ENCODE results near the gene KRTCAP2. TPM values are rescaled to one million over a fixed set of nuclear protein-coding genes. Genes with fewer than 3 reads are reported as not detected.

Gene KRTCAP2
- total RNA-seq, 2 experiments from 2014 or later = 125 to 300 TPM

DNA sequence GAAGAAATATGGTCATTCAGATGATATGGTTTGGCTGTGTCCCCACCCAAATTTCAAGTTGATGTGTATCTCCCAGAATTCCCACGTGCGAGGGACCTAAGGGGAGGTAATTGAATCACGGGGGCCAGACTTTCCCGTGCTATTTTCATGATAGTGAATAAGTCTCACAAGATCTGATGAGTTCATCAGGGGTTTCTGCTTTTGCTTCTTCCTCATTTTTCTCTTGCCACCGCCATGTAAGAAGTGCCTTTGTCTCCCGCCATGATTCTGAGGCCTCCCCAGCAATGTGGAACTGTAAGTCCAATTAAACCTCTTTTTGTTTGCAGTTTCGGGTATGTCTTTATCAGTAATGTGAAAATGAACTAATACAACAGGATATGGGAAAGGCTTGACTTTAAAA is 31.4 kb downstream of the KRTCAP2 start:
- no peak for ATAC-seq
- ChIA-PET CTCF (interaction anchor here (0.6 to 2.3 kb wide), 3 partner anchors 11 to 50 kb away, joined by 3 to 10 read pairs (median 5); no protein-coding TSS in a partner anchor), POLR2A (no interaction called here)
- Mint-ChIP-seq H3K27ac (no peak overlapping the region), H3K27me3 (peaks cover 3% of the 10 kb centered on the region), H3K4me3 (no peak overlapping the region), H3K36me3 (ENCODE audit: low read depth) (peaks cover 26% of the 10 kb centered on the region), H3K4me1 (peaks cover 27% of the 10 kb centered on the region), H3K9me3 (ENCODE audit: low read depth) (no peaks in the 10 kb centered on the region)
- intact Hi-C loops (cut with DNase I, micrococcal nuclease) = loop anchor here in 1 of 2 experiments (2.0 kb wide), 1 partner anchor 31 kb away; the partner anchor contains the start of genes KRTCAP2 and TRIM46
- DNase-seq = no peak

DNA sequence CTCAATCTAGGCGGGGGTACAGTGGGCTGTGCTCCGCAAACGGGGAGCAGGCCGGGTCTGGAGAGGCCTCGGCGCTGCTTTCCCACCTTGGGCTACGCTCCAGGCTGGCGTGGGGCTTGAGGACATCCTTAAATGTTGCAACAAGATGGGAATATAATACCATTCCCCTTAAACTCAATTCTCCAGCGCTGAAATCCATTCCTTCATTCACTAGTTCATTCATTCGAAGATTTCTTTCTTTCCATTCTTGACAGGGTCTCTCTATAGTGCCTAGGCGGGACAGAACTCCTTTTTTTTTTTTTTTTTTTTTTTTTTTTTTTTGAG is 32.5 kb downstream of the KRTCAP2 start:
- Mint-ChIP-seq H3K27ac (peak overlapping the region; percentile 90), H3K4me1 (peaks cover 29% of the 10 kb centered on the region), H3K9me3 (ENCODE audit: low read depth) (no peaks in the 10 kb centered on the region), H3K27me3 (peaks cover 2% of the 10 kb centered on the region), H3K4me3 (peak overlapping the region; percentile 91), H3K36me3 (ENCODE audit: low read depth) (peaks cover 30% of the 10 kb centered on the region)
- DNase-seq (no peak), ATAC-seq (no peak)
- CTCF ChIA-PET = interaction anchor here (0.7 to 2.0 kb wide), 4 partner anchors 27 to 918 kb away, joined by 3 to 7 read pairs (median 5); partner anchors contain the start of gene KRTCAP2
- intact Hi-C loops (cut with DNase I, micrococcal nuclease) = loop anchor here (1.0 to 2.0 kb wide), 3 partner anchors 32 to 55 kb away; partner anchors contain the start of genes KRTCAP2 (in 2 of the 2) and TRIM46 (in 2 of the 2)
- POLR2A ChIA-PET = interaction anchor here (0.6 to 0.7 kb wide), 2 partner anchors 35 to 167 kb away, joined by 3 to 4 read pairs; no protein-coding TSS in a partner anchor

DNA sequence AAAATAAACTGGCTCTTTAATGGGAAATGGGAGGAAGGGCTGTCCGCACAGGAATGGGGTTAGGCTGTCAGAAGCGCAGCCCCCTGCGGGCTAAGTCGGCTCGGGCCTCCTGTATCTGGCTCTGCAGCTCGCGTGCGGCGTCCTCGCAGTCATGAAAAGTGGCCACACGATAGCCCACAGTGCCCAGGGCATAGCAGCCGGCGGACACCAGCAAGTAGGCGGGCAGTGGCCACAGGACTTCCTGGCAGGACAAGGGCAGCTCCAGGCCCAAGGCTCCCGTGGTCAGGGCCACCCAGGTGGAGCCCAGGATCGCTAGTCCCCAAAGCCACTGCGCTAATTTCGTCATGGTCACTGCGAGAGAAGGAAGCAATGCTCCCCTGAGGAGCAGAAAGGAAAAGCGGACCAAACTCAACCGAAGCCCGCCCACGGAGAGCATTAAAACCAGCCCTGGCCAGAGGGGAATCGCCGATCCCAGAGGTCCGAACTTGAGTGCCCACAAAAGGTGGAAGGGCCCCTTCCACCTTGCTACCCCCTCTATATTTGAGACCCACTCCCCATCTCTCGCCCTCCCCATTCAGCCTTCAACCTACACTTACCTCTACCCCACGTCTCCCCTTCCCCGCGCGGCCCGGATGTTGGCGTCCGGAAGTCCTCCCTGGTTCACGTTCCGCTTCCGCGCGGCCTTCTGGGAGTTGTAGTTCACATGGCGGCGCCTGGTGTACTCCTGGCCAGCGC is 33.0 kb downstream of the KRTCAP2 start, which contains the start of gene DPM3:
DPM3 (minus strand) TSS at position 637 of the 735 bp plus-strand sequence; CDS start at position 346, 291 bp downstream.
- intact Hi-C loops (cut with DNase I, micrococcal nuclease) = loop anchor here (1.0 to 5.0 kb wide), 8 partner anchors 33 to 918 kb away; partner anchors contain the start of genes KRTCAP2 (in 2 of the 2), TRIM46 (in 2 of the 2), GON4L (in 1 of the 2) and PBXIP1 (in 1 of the 2)
- POLR2A ChIA-PET = interaction anchor here (0.6 kb wide), 1 partner anchor 35 kb away, joined by 3 read pairs; no protein-coding TSS in a partner anchor
- DNase-seq (peak; percentile 96), ATAC-seq (peak; percentile 82)
- Mint-ChIP-seq H3K4me3 (peak within 1 kb of the TSS; percentile 91), H3K36me3 (ENCODE audit: low read depth) (peaks cover 33% of the 10 kb centered on the region), H3K27ac (peak within 1 kb of the TSS; percentile 90), H3K27me3 (no peaks in the 10 kb centered on the region), H3K4me1 (peaks cover 31% of the 10 kb centered on the region), H3K9me3 (ENCODE audit: low read depth) (no peaks in the 10 kb centered on the region)
- CTCF ChIA-PET = interaction anchor here (0.7 to 2.0 kb wide), 6 partner anchors 28 to 1321 kb away, joined by 3 to 7 read pairs (median 4); partner anchors contain the start of gene KRTCAP2

DNA sequence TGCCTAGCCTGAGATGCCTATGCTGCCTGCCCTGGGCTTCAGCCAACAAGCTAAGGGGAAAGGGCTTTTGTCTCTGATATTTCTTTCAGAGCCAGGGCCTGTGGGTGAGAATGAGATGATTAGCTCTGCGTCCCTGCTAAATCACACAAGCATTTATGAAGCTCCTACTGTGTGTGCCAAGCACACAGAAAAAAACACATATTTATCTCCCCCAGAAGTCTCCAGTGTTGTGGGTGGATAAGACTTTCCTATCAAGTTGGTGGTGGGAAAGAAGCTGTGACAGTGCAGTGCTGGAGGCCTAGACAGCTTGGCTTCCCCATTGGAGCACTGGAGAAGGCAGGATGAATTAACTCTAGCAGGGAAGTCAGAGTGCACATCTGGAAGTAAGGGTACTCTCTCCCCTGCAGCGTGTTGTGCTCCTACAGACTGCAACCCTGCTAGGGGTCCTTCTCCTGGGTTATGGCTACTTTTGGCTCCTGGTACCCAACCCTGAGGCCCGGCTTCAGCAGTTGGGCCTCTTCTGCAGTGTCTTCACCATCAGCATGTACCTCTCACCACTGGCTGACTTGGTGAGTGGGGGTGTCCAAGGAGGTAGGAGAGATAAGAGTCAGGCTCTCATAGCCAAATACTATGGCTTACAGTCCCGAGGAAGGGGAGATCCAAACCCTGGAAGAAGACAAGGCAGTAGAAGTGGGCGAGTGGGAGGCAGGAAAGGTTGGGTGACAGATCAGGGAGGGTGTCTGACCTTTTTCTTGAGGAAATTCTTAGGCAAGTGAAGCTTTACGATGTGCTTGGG is 35.8 kb downstream of the KRTCAP2 start:
- no peaks in the 10 kb centered on the region for H3K9me3 Mint-ChIP-seq (ENCODE audit: low read depth)
- H3K4me3 Mint-ChIP-seq = peak overlapping the region; percentile 96
- H3K4me1 Mint-ChIP-seq = peaks cover 37% of the 10 kb centered on the region
- intact Hi-C loops (cut with DNase I, micrococcal nuclease) = loop anchor here in 1 of 2 experiments (5.0 kb wide), 5 partner anchors 180 to 915 kb away; partner anchors contain the start of genes GON4L, PBXIP1, RUSC1 and SYT11
- no peak for ATAC-seq
- DNase-seq = no peak
- ChIA-PET CTCF (interaction anchor here (0.6 to 3.7 kb wide), 7 partner anchors 36 to 138 kb away, joined by 3 to 28 read pairs (median 4); partner anchors contain the start of genes KRTCAP2 and TRIM46), POLR2A (no interaction called here)
- peak overlapping the region; percentile 97 for H3K27ac Mint-ChIP-seq
- peaks cover 34% of the 10 kb centered on the region for H3K36me3 Mint-ChIP-seq (ENCODE audit: low read depth)
- H3K27me3 Mint-ChIP-seq = no peaks in the 10 kb centered on the region

DNA sequence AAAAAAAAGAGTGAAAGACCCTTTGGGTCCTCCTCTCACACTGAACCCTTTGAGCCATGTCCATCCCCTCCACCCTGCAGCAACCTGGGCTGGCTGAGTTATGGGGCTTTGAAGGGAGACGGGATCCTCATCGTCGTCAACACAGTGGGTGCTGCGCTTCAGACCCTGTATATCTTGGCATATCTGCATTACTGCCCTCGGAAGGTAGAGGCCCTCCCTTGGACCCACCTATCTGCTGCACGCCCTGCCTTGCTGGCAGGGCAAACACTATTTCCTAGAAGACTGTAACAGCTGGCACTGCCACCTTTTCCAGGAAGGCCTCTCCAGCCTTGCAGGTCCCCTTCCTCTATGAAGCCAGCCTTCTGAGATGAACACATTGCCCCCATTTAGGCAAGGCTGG is 36.4 kb downstream of the KRTCAP2 start:
- CTCF ChIA-PET = interaction anchor here (0.6 to 3.7 kb wide), 5 partner anchors 36 to 138 kb away, joined by 3 to 28 read pairs (median 3); partner anchors contain the start of genes KRTCAP2 and TRIM46
- intact Hi-C loops (cut with DNase I, micrococcal nuclease) = loop anchor here in 1 of 2 experiments (5.0 kb wide), 5 partner anchors 179 to 914 kb away; partner anchors contain the start of genes GON4L, PBXIP1, RUSC1 and SYT11
- Mint-ChIP-seq H3K4me3 (peak overlapping the region; percentile 96), H3K4me1 (peaks cover 37% of the 10 kb centered on the region), H3K36me3 (ENCODE audit: low read depth) (peaks cover 34% of the 10 kb centered on the region), H3K9me3 (ENCODE audit: low read depth) (no peaks in the 10 kb centered on the region), H3K27ac (peak overlapping the region; percentile 97), H3K27me3 (no peaks in the 10 kb centered on the region)
- DNase-seq (peak; percentile 30), ATAC-seq (no peak)
- POLR2A ChIA-PET = interaction anchor here (1.4 kb wide), 1 partner anchor 36 kb away, joined by 5 read pairs; the partner anchor contains the start of gene KRTCAP2

DNA sequence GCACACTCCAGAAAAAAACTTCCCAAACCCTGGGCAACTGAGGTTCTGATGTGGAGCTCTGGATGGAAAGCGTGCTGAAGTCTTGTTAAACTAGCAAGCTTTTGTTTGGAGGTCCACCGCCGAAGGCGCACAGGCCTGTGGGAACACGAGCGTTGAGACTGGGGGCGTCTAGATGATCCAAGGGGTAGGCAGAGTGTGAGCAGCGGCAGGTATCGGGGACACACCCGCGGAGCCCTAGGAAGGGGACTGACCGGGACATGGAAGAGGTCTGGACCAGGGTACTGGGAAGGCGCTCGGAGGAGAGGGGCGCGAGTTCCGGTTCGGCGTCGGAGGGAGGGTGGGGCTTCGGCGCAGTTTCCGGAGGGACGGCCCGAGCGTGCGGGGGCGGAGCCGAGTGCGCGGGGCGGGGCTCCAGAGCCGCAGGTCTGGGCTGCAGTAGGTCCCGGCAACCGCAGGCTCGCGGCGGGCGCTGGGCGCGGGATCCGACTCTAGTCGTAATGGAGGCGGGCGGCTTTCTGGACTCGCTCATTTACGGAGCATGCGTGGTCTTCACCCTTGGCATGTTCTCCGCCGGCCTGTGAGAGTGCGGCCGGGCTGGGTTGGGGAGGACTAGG is 37.6 kb downstream of the KRTCAP2 start, which contains the start of gene SLC50A1:
SLC50A1 (plus strand) TSS at position 438 of the 614 bp plus-strand sequence; CDS start at position 498, 60 bp downstream.
- CTCF ChIA-PET = interaction anchor here (0.6 to 3.7 kb wide), 9 partner anchors 13 to 538 kb away, joined by 3 to 28 read pairs (median 6); partner anchors contain the start of genes KRTCAP2, THBS3 and TRIM46
- peaks cover 34% of the 10 kb centered on the region for H3K36me3 Mint-ChIP-seq (ENCODE audit: low read depth)
- intact Hi-C loops (cut with DNase I, micrococcal nuclease) = loop anchor here (1.0 to 5.0 kb wide), 16 partner anchors 38 to 913 kb away; partner anchors contain the start of genes CKS1B (in 1 of the 2), EFNA4 (in 1 of the 2), FDPS (in 1 of the 2) and GON4L (in 1 of the 2)
- peak within 1 kb of the TSS; percentile 97 for H3K27ac Mint-ChIP-seq
- H3K4me1 Mint-ChIP-seq = peaks cover 35% of the 10 kb centered on the region
- H3K4me3 Mint-ChIP-seq = peak within 1 kb of the TSS; percentile 96
- ATAC-seq = peak; percentile 78
- no peaks in the 10 kb centered on the region for H3K27me3 Mint-ChIP-seq
- no peaks in the 10 kb centered on the region for H3K9me3 Mint-ChIP-seq (ENCODE audit: low read depth)
- peak; percentile 97 for DNase-seq
- POLR2A ChIA-PET = interaction anchor here (0.9 to 1.4 kb wide), 2 partner anchors 37 to 134 kb away, joined by 3 to 5 read pairs; partner anchors contain the start of gene KRTCAP2

DNA sequence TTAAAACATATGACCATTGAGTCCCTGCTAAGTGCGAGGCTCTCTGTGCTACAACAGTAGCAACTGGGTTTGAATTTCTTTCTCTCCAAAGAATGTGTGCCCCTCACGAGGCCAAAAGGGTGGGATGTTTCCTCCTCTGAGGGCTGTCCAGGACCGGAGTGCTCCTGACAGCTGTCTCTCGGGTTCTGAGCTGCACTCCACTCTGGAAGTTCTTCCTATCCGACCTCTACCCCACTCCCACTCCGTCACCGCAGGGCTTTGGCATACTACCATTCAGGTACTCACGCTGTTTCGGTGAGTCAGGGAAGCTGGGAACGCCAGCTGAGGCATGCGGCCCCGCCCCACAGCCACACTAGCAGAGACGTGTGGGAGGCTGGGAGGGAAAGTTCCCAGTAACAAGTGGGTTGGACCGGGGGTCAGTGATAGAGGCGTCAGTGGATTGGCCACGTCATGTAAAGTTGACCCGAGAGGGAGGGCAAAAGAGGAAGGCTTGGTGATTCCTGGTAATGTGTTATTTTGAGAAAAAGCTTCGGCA is 38.2 kb downstream of the KRTCAP2 start:
- ChIA-PET POLR2A (interaction anchor here (0.5 kb wide), 1 partner anchor 979 kb away, joined by 3 read pairs; no protein-coding TSS in a partner anchor), CTCF (interaction anchor here (0.5 to 3.7 kb wide), 15 partner anchors 12 to 1037 kb away, joined by 3 to 28 read pairs (median 4); partner anchors contain the start of genes KRTCAP2, THBS3 and TRIM46)
- Mint-ChIP-seq H3K9me3 (ENCODE audit: low read depth) (no peaks in the 10 kb centered on the region), H3K36me3 (ENCODE audit: low read depth) (peaks cover 30% of the 10 kb centered on the region), H3K4me1 (peaks cover 35% of the 10 kb centered on the region), H3K27ac (peak overlapping the region; percentile 97), H3K27me3 (no peaks in the 10 kb centered on the region), H3K4me3 (peak overlapping the region; percentile 96)
- intact Hi-C loops (cut with DNase I, micrococcal nuclease) = loop anchor here (1.0 to 5.0 kb wide), 16 partner anchors 38 to 913 kb away; partner anchors contain the start of genes CKS1B (in 1 of the 2), EFNA4 (in 1 of the 2), FDPS (in 1 of the 2) and GON4L (in 1 of the 2)
- ATAC-seq (peak; percentile 52), DNase-seq (peak; percentile 88)

DNA sequence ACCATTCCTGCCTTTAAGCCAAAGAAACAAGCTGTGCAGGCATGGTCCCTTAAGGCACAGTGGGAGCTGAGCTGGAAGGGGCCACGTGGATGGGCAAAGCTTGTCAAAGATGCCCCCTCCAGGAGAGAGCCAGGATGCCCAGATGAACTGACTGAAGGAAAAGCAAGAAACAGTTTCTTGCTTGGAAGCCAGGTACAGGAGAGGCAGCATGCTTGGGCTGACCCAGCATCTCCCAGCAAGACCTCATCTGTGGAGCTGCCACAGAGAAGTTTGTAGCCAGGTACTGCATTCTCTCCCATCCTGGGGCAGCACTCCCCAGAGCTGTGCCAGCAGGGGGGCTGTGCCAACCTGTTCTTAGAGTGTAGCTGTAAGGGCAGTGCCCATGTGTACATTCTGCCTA is 38.8 kb downstream of the KRTCAP2 start:
- no peaks in the 10 kb centered on the region for H3K9me3 Mint-ChIP-seq (ENCODE audit: low read depth)

DNA sequence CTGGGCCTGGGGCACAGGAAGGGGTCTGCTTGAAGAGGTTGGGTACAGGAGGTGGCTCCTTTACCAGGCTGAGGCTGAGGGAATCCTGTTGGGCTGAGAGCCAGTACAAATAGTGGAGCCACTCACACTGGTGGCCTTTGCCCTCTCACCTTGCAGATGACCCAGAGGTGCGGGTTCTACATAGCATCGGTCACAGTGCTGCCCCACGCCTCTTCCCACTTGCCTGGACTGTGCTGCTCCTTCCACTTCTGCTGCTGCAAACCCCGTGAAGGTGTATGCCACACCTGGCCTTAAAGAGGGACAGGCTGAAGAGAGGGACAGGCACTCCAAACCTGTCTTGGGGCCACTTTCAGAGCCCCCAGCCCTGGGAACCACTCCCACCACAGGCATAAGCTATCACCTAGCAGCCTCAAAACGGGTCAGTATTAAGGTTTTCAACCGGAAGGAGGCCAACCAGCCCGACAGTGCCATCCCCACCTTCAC is 39.3 kb downstream of the KRTCAP2 start:
- H3K4me3 Mint-ChIP-seq = no peak overlapping the region

More for the DNA sequence above, 38.8 kb downstream of the KRTCAP2 start:
- ChIA-PET POLR2A (interaction anchor here (0.5 kb wide), 1 partner anchor 979 kb away, joined by 3 read pairs; no protein-coding TSS in a partner anchor), CTCF (interaction anchor here (0.5 to 3.7 kb wide), 13 partner anchors 18 to 1037 kb away, joined by 3 to 28 read pairs (median 4); partner anchors contain the start of genes KRTCAP2, THBS3 and TRIM46)
- H3K36me3 Mint-ChIP-seq (ENCODE audit: low read depth) = peaks cover 24% of the 10 kb centered on the region
- ATAC-seq (no peak), DNase-seq (no peak)
- intact Hi-C loops (cut with DNase I, micrococcal nuclease) = loop anchor here (2.0 kb wide), 2 partner anchors 50 to 576 kb away; partner anchors contain the start of gene UBE2Q1 (in 1 of the 2)
- peaks cover 41% of the 10 kb centered on the region for H3K4me1 Mint-ChIP-seq
- H3K4me3 Mint-ChIP-seq = peak overlapping the region; percentile 96
- H3K27me3 Mint-ChIP-seq = no peaks in the 10 kb centered on the region
- no peak overlapping the region for H3K27ac Mint-ChIP-seq

More for the DNA sequence above, 39.3 kb downstream of the KRTCAP2 start:
- ATAC-seq (no peak), DNase-seq (no peak)
- Mint-ChIP-seq H3K9me3 (ENCODE audit: low read depth) (no peaks in the 10 kb centered on the region), H3K27me3 (no peaks in the 10 kb centered on the region), H3K27ac (no peak overlapping the region), H3K36me3 (ENCODE audit: low read depth) (peaks cover 22% of the 10 kb centered on the region), H3K4me1 (peaks cover 44% of the 10 kb centered on the region)
- ChIA-PET POLR2A (no interaction called here), CTCF (interaction anchor here (1.1 to 3.7 kb wide), 6 partner anchors 17 to 74 kb away, joined by 4 to 28 read pairs (median 6); partner anchors contain the start of genes KRTCAP2, THBS3 and TRIM46)
- intact Hi-C loops (cut with DNase I, micrococcal nuclease) = loop anchor here (2.0 kb wide), 2 partner anchors 49 to 575 kb away; partner anchors contain the start of gene UBE2Q1 (in 1 of the 2)
